Heart right ventricle (tissue), 16 donors: ENCODE measurements around the gene EIF3K. TPM values are rescaled to one million over a fixed set of nuclear protein-coding genes. Genes with fewer than 3 reads are reported as not detected.

Experiments
- ATAC-seq, 8 donors: fragments of 200-7000 bp; cut with Tn5 transposase; one replicate each; pipeline ENCODE4 v1.9.1; 2020; ENCODE audit warnings: mild to moderate bottlenecking in 8 of 8, moderate library complexity in 8 of 8, moderate number of reproducible peaks in 1 of 8
- DNase-seq, 2 donors: peaks; one replicate each; pipeline ENCODE4 v3.0.0-alpha.2; 2020
- H3K27ac ChIP-seq, 10 donors: fragments of 200-600 bp; sonication (generic) in 2 of 10; one replicate each; pipeline versions ENCODE4 v1.5.0 to v1.8.0; 2020 to 2022; ENCODE audit warnings: mild to moderate bottlenecking in 3 of 10
- H3K27me3 ChIP-seq, 7 donors: fragments of 200-600 bp; one replicate each; pipeline ENCODE4 v1.8.0; 2021 to 2022; ENCODE audit warnings: mild to moderate bottlenecking in 2 of 7
- H3K36me3 ChIP-seq, 9 donors: fragments of 200-600 bp; sonication (generic) in 1 of 9; one replicate each; pipeline versions ENCODE4 v1.5.0 to v1.8.0; 2020 to 2022; ENCODE audit warnings: mild to moderate bottlenecking in 2 of 9
- H3K4me1 ChIP-seq, 9 donors: fragments of 200-600 bp; sonication (generic) in 1 of 9; one replicate each; pipeline versions ENCODE4 v1.5.0 to v1.8.0; 2020 to 2022; ENCODE audit warnings: mild to moderate bottlenecking in 4 of 9
- H3K4me3 ChIP-seq, 10 donors: fragments of 200-600 bp; sonication (generic) in 2 of 10; one replicate each; pipeline versions ENCODE4 v1.5.0 to v1.8.0; 2020 to 2022; ENCODE audit warnings: mild to moderate bottlenecking in 7 of 10, moderate library complexity in 2 of 10
- H3K9me3 ChIP-seq, 11 donors: fragments of 200-600 bp in 10 of 11; sonication (generic) in 2 of 11; one replicate each; pipeline versions ENCODE4 v1.5.0 to v1.8.0; 2013 to 2022; ENCODE audit warnings: mild to moderate bottlenecking in 2 of 11, control low read depth in 1 of 11, moderate library complexity in 1 of 11
- WGBS, 2 donors: extraction: QIAGEN DNeasy Blood & Tissue Kit; methylation state at CpG; one replicate each; pipeline ENCODE4 v1.1.7; 2013; ENCODE audit warnings: inconsistent platforms in 1 of 2; 5-methylcytosine and 5-hydroxymethylcytosine counted together
- intact Hi-C, 10 donors: fragments of 100-400 bp; cut with DNase I; formaldehyde crosslinking; loops; one replicate each; pipeline versions ENCODE4 v1.11.1 to v1.14.2; 2022
- polyA plus RNA-seq, 2 donors: library from polyadenylated mRNA; stranded (reverse); fragments of 200-250 nt; gene quantifications; one replicate each; pipeline ENCODE4 v1.2.3, GENCODE V29; 2013
- total RNA-seq, 10 donors: library from RNA; stranded (reverse); fragmentation: NEBNext Ultra II Directional in 3 of 10; extraction: Animal tissue kit (Norgen Biotek cat#: 25700) in 3 of 10; gene quantifications; one replicate each; pipeline versions ENCODE4 v1.2.1 to v1.2.4, GENCODE V29; 2021 to 2023
- TF ChIP-seq, protein P1 (sequence below), 9 donors: fragments of 200-600 bp; sonication (generic) in 2 of 9; IDR thresholded peaks; one replicate each; pipeline versions ENCODE4 v1.5.0 to v1.8.0; 2021 to 2022; ENCODE audit warnings: antibody characterized with exemption in 9 of 9, mild to moderate bottlenecking in 5 of 9, moderate library complexity in 1 of 9
- donor health status: Arrhythmogenic right ventricular cardiomyopathy.
- donor health status: ischemic (EF 13 %, LVEDD 7.1; RV severe dilation, severe dysfunction).
- donor health status: healthy with polysubstance abuse.
- donor health status: DM: no; HTN: yes; CAD: no.
- donor health status: DM: no; HTN: no; CAD: no.
- donor health status: ischemic (EF 25% LVEDD 6.9; RV normal size, moderate dysfunction).
- donor health status: ischemic (EF 25% LVEDD 5.7; RV mildly dilated, moderate dysfunction).
- donor health status: healthy.
- donor health status: DM: yes; HTN: yes; CAD: no.
- donor health status: Ischemic cardiomyopathy.
- donor health status: ischemic (EF 35%, LVEDD 5.7; RV mildly dilated, moderate dysfunction).
- donor health status: nonischemic (EF 11% LVEDD 7.7; RV severe dilation, severe dysfunction).
- donor health status: DM: yes; HTN: yes; CAD: no.
- donor health status: PGD.
- donor health status: ischemic (EF 29% LVEDD 5.4; RV normal size, mild dysfunction).
- donor health status: nonischemic (EF 23%, LVEDD 6.1; RV moderate dilation, normal function).

Gene EIF3K
- total and polyA plus RNA-seq, 12 donors, result 505 to 845 (median 631) TPM

DNA sequence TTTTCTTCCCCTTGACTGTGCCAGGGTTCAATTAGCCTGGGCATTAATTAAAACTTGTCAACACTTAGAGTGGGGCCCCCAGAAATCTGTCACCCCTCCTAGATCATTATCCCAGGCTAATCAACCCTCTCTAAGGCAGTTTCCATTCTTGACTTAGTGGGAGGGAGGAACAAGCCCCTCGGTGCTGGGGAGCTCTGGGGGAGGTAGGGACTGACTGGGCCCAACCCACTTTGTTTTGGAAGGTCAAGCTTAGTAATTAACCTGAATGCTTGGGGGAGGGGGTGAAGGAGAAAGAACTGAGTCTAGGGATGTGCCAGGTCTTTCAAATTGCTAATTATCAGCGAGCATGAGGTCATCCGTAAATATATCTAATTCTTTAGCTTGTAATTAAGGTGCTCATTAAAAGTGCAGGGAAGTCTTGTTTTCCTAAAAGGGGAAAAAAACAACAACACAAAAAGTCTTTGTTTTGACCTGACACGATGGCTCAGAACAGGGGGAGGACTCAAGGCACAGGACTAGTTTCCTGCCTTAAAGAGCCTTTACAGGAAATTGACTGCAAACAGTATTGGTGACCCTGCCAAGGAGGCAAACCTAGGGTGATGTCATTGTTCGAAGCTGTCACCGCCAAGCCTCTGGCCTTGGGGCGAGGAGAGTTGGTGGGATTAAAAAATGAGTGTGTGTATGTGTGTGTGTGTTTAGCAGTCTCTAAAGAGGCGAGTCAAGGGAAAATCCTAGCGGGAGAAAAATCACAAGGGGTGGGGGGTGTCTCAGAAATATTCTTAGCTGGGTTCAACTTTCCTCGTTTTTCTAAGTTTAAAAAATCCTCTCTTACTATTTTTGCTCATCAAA, 47.9 kb downstream of the EIF3K start:
- TF ChIP-seq, protein P1, sequence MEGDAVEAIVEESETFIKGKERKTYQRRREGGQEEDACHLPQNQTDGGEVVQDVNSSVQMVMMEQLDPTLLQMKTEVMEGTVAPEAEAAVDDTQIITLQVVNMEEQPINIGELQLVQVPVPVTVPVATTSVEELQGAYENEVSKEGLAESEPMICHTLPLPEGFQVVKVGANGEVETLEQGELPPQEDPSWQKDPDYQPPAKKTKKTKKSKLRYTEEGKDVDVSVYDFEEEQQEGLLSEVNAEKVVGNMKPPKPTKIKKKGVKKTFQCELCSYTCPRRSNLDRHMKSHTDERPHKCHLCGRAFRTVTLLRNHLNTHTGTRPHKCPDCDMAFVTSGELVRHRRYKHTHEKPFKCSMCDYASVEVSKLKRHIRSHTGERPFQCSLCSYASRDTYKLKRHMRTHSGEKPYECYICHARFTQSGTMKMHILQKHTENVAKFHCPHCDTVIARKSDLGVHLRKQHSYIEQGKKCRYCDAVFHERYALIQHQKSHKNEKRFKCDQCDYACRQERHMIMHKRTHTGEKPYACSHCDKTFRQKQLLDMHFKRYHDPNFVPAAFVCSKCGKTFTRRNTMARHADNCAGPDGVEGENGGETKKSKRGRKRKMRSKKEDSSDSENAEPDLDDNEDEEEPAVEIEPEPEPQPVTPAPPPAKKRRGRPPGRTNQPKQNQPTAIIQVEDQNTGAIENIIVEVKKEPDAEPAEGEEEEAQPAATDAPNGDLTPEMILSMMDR (IDR thresholded peaks at IDR 0.05), result no peak
- WGBS, 2 donors, result 20 to 21% methylated on average over 10 of the region's 10 CpGs
- Histone ChIP-seq H3K27ac (peak overlapping the region; percentile 88 to 99 (median 96)), H3K27me3 (no peaks in the 10 kb centered on the region), H3K9me3 (no peaks in the 10 kb centered on the region), H3K4me3 (peak overlapping the region in 2 of 10 donors; percentile 5 to 7), H3K36me3 (peaks cover 0 to 18% (median 0%) of the 10 kb centered on the region in 9 donors), H3K4me1 (peaks cover 74 to 100% (median 100%) of the 10 kb centered on the region in 9 donors)
- DNase-seq, result peak in 1 of 2 donors; percentile 76
- intact Hi-C loops, result loop anchor here in 1 of 10 donors (5.0 kb wide), 1 partner anchor 40 kb away; no protein-coding TSS in a partner anchor
- peak; percentile 22 to 66 (median 48) for ATAC-seq

DNA sequence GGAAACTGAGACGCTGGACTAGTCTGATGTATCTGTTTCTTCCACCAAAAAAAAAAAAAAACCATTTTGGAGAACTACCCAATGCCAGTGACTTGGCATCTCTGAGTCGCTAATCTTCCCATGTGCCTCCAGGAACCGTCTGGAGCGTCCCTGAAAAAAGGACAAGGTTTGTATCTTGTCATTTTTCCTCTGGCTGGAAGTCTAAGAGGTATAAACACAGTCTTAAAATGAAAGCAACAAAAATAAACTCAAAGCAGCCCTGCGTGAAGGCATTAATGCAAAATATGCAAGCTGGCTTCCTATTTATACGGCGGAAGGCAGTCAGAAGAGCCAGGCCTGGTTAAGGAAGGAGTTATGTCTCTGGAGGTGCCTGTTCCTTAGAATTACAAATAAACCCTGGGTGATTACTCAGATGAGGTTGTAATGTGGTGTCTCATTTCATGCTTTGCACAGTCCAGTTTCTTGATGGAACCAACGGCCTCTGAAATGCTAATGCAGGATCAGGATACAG, 48.7 kb downstream of the EIF3K start:
- H3K27ac ChIP-seq, result peak overlapping the region; percentile 88 to 99 (median 96)
- WGBS, 2 donors, result 16 to 18% methylated on average over 8 of the region's 8 CpGs
- ATAC-seq (no peak), DNase-seq (no peak)
- intact Hi-C loops, result loop anchor here in 1 of 10 donors (5.0 kb wide), 1 partner anchor 40 kb away; no protein-coding TSS in a partner anchor
- H3K36me3 ChIP-seq, result peaks cover 0 to 20% (median 0%) of the 10 kb centered on the region in 9 donors
- no peaks in the 10 kb centered on the region for H3K27me3 ChIP-seq
- peak overlapping the region in 2 of 10 donors; percentile 5 to 11 for H3K4me3 ChIP-seq
- H3K4me1 ChIP-seq, result peaks cover 67 to 100% (median 98%) of the 10 kb centered on the region in 9 donors
- TF ChIP-seq, protein P1 (IDR thresholded peaks at IDR 0.05), result no peak
- H3K9me3 ChIP-seq, result no peaks in the 10 kb centered on the region

DNA sequence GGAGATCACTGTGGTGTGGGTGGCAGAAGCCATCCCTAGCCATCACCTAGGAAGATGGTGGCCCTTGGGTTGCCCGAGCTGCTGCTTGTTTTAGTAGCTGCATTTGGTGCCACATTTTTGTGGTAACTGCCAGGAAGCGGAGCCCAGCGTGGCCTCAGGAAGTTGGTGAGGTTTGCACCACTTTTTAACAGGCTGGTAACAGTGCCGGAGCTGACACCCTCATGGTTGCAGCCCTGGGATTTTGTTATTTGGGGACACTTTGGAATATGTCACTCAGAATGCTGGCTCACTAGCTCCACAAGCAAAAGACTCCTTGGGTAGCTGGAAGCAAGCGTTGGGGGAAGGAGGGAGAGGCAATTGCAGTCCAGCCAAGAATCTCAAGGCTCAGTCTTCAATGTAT, 50.6 kb downstream of the EIF3K start:
- ATAC-seq (no peak), DNase-seq (no peak)
- intact Hi-C loops, result loop anchor here in 1 of 10 donors (5.0 kb wide), 1 partner anchor 38 kb away; no protein-coding TSS in a partner anchor

DNA sequence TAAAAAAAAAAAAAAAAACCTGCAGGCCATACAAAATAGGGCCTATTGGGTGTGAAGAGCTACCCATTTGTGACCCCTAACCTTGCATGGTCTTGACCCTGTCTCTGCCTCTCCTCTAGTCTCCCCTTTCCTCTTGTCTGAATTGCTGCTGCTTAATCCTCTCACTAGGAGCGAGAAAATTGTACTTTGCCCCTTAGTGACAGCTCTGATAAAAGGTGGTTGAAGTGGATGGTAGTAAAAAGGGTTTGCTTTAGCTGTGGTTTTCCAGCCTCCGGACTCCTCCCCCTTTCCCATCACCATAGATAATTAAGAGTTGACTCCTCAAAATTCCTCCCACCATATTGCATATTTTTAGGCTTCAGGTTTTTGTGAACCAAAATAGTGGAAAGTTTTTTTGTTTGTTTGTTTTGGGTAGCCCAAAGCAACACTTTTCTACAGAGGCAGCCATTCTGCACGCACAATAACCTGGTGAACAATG, 52.0 kb downstream of the EIF3K start:
- Histone ChIP-seq H3K27me3 (no peaks in the 10 kb centered on the region), H3K4me3 (no peak overlapping the region), H3K9me3 (no peaks in the 10 kb centered on the region), H3K36me3 (peaks cover 0 to 17% (median 0%) of the 10 kb centered on the region in 9 donors), H3K27ac (peak overlapping the region; percentile 82 to 99 (median 96)), H3K4me1 (peaks cover 58 to 96% (median 93%) of the 10 kb centered on the region in 9 donors)
- 38 to 49% methylated on average over 3 of the region's 3 CpGs for WGBS, 2 donors
- TF ChIP-seq, protein P1 (IDR thresholded peaks at IDR 0.05), result no peak
- intact Hi-C loops, result no loop called here
- ATAC-seq, result no peak
- no peak for DNase-seq

More for the DNA sequence above, 50.6 kb downstream of the EIF3K start:
- WGBS, 2 donors, result 62 to 63% methylated on average over 5 of the region's 5 CpGs
- Histone ChIP-seq H3K4me3 (no peak overlapping the region), H3K36me3 (peaks cover 0 to 17% (median 0%) of the 10 kb centered on the region in 9 donors), H3K27ac (peak overlapping the region; percentile 82 to 99 (median 96)), H3K9me3 (no peaks in the 10 kb centered on the region), H3K27me3 (no peaks in the 10 kb centered on the region), H3K4me1 (peaks cover 57 to 96% (median 93%) of the 10 kb centered on the region in 9 donors)
- TF ChIP-seq, protein P1 (IDR thresholded peaks at IDR 0.05), result no peak
